Esophagus muscularis mucosa (tissue), 4 donors: ENCODE results near the gene TVP23C. TPM values are rescaled to one million over a fixed set of nuclear protein-coding genes. Genes with fewer than 3 reads are reported as not detected.
A peak's percentile ranks its signal among the peaks of the same experiment; 100 is the strongest.

Experiments used
- DNase-seq: peaks from one replicate; pipeline ENCODE4 v3.0.0-alpha.2; 2017; ENCODE audit errors: extremely low spot score
- H3K27ac ChIP-seq, 4 donors: fragments of 200-600 bp; sonication (generic); replicated peaks in 1 of 4; 1 replicate in 3 of 4; 2 replicates in 1 of 4; pipeline ENCODE4 v1.5.1; 2016 to 2019; ENCODE audit warnings: mild to moderate bottlenecking in 1 of 4
- H3K27me3 ChIP-seq, 4 donors: fragments of 200-600 bp; sonication (generic); one replicate each; pipeline versions ENCODE4 v1.5.1 to v1.6.0; 2016 to 2019
- H3K36me3 ChIP-seq, 4 donors: fragments of 200-600 bp; sonication (generic); one replicate each; pipeline ENCODE4 v1.5.1; 2016 to 2019
- H3K4me1 ChIP-seq, 4 donors: fragments of 200-600 bp; sonication (generic); one replicate each; pipeline ENCODE4 v1.5.1; 2016 to 2019
- H3K4me3 ChIP-seq, 4 donors: fragments of 200-600 bp; sonication (generic); 1 replicate in 2 of 4; 2 replicates in 2 of 4; pipeline ENCODE4 v1.5.1; 2016 to 2019; ENCODE audit warnings: mild to moderate bottlenecking in 4 of 4, moderate library complexity in 1 of 4
- H3K9me3 ChIP-seq, 4 donors: fragments of 200-600 bp; sonication (generic); 1 replicate in 3 of 4; 2 replicates in 1 of 4; pipeline ENCODE4 v1.5.1; 2016 to 2019
- CTCF ChIP-seq, 3 experiments: fragments of 200-600 bp in 2 of 3; fragments of 450-650 bp in 1 of 3; sonication (generic) in 2 of 3; IDR thresholded peaks; one replicate each; pipeline ENCODE4 v1.5.1; 2017 to 2019; ENCODE audit warnings: antibody characterized with exemption in 3 of 3, mild to moderate bottlenecking in 2 of 3, moderate library complexity in 1 of 3
- EP300 ChIP-seq: sonication (generic); formaldehyde crosslinking; IDR thresholded peaks from one replicate; pipeline ENCODE4 v1.6.1; 2017; ENCODE audit warnings: antibody characterized with exemption
- POLR2A ChIP-seq: fragments of 450-650 bp; IDR thresholded peaks from one replicate; pipeline ENCODE4 v1.6.1; 2017; ENCODE audit warnings: antibody characterized with exemption, moderate library complexity, mild to moderate bottlenecking, low read depth
- POLR2AphosphoS5 ChIP-seq, 2 donors: sonication (generic); formaldehyde crosslinking; IDR thresholded peaks; one replicate each; pipeline ENCODE4 v1.6.1; 2017; ENCODE audit warnings: antibody characterized with exemption in 2 of 2
- WGBS: methylation state at CpG from one replicate; pipeline ENCODE4 v1.1.5; 2018; 5-methylcytosine and 5-hydroxymethylcytosine counted together
- intact Hi-C: fragments of 100-400 bp; cut with DNase I; formaldehyde crosslinking; loops from one replicate; pipeline ENCODE4 v1.15.1; 2023
- total RNA-seq, 4 donors: library from RNA; depleted of rRNA; stranded (reverse); fragments of >200 nt; gene quantifications; one replicate each; pipeline versions ENCODE4 v1.1.0 to v1.2.1, GENCODE V29; 2016

The TVP23C gene
- total RNA-seq, 4 donors from 2014 or later = 4.3 to 19.9 (median 6.1) TPM

GRCh38 chr17:15498107-15498506 lies 65.2 kb downstream of the TVP23C start:
- Histone ChIP-seq H3K9me3 (no peaks in the 10 kb centered on the region), H3K4me3 (no peak overlapping the region), H3K4me1 (peaks cover 19 to 30% (median 24%) of the 10 kb centered on the region in 4 donors), H3K27ac (no peak overlapping the region), H3K27me3 (no peaks in the 10 kb centered on the region), H3K36me3 (no peaks in the 10 kb centered on the region)
- intact Hi-C loops = no loop called here
- TF ChIP-seq EP300 (no peak), CTCF (IDR thresholded peaks at IDR 0.05) (no peak), POLR2A (no peak), POLR2AphosphoS5 (IDR thresholded peaks at IDR 0.05) (no peak)
- no peak for DNase-seq
- 64% methylated on average over 2 of the region's 2 CpGs for WGBS

DNA sequence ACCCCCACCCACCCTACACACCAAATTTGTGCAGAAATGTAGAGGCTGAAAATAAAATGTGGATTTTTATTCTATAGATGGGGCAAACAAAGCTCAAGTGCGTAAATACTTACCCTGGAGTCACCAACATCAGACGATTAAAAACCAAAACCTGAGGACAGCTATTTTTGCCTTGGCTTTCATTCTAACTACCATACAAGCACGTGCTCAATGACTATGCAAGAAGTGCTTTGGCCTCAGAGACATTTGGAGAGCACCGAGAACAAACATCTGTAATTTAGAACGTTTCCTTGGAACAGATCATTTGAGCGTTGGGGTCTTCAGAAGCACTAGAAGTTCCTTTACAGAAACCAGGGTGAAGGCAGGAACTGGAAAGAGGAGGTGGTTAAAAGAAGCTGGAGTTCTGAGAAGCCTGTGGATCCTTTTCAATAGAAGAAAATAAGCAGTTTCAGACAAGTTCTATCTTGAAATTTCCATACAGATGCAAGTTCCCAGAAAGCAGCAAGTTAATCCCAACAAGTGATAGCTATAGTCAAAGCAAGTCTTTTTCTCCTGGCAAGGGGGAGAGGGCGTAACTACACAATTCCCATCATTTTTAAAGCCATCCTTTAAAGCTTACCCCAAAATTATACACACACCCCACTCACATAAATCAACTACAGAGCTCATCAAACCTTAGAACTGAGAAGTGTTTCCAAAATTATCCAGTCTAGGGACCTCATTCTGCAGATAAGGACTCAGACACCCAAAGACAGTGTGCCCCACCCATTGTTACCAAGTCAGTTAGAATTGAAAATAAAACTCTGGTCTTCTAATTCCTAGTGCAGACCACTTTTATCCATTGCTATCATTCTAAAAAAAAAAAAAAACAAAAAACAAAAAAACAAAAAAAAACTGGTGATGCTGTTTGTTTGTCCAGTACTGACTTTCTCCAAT lies 66.3 kb downstream of the TVP23C start:
- Histone ChIP-seq H3K4me1 (peaks cover 8 to 20% (median 13%) of the 10 kb centered on the region in 4 donors), H3K4me3 (no peak overlapping the region), H3K9me3 (no peaks in the 10 kb centered on the region), H3K27me3 (no peaks in the 10 kb centered on the region), H3K36me3 (no peaks in the 10 kb centered on the region), H3K27ac (peak overlapping the region in 3 of 4 donors; percentile 21 to 55 (median 28))
- no peak for TF ChIP-seq CTCF (IDR thresholded peaks at IDR 0.05)
- no peak for TF ChIP-seq EP300
- no peak for TF ChIP-seq POLR2AphosphoS5 (IDR thresholded peaks at IDR 0.05)
- TF ChIP-seq POLR2A = no peak
- DNase-seq = no peak
- intact Hi-C loops = no loop called here
- WGBS = 73% methylated on average over 7 of the region's 7 CpGs

- intact Hi-C loops = no loop called here
- peak overlapping the region in 3 of 4 donors; percentile 36 to 55 (median 45) for H3K27ac ChIP-seq
- H3K4me1 ChIP-seq = peaks cover 12 to 25% (median 17%) of the 10 kb centered on the region in 4 donors
- H3K4me3 ChIP-seq = no peak overlapping the region
- H3K9me3 ChIP-seq = no peaks in the 10 kb centered on the region
- no peaks in the 10 kb centered on the region for H3K27me3 ChIP-seq
- no peaks in the 10 kb centered on the region for H3K36me3 ChIP-seq
- no peak for DNase-seq
- TF ChIP-seq CTCF (IDR thresholded peaks at IDR 0.05) (no peak), POLR2AphosphoS5 (IDR thresholded peaks at IDR 0.05) (peak in 1 of 2 donors; percentile 17)
Measured at GRCh38 chr17:15494821-15495220, 68.5 kb downstream of the TVP23C start.

GRCh38 chr17:15493693-15494035 lies 69.6 kb downstream of the TVP23C start:
- Histone ChIP-seq H3K27me3 (no peaks in the 10 kb centered on the region), H3K4me1 (peaks cover 12 to 25% (median 17%) of the 10 kb centered on the region in 4 donors), H3K27ac (no peak overlapping the region), H3K4me3 (no peak overlapping the region), H3K36me3 (no peaks in the 10 kb centered on the region), H3K9me3 (no peaks in the 10 kb centered on the region)
- intact Hi-C loops = no loop called here
- TF ChIP-seq CTCF (IDR thresholded peaks at IDR 0.05) (no peak), POLR2AphosphoS5 (IDR thresholded peaks at IDR 0.05) (no peak), POLR2A (no peak), EP300 (no peak)
- 73% methylated on average over 1 of the region's 1 CpG for WGBS
- DNase-seq = no peak
